ENCODE measurements around the gene KIF26B. TPM values are rescaled to one million over a fixed set of nuclear protein-coding genes. Genes with fewer than 3 reads are reported as not detected.

Gene KIF26B
- total RNA-seq, 1 experiment from 2014 or later: 14.7 TPM

- no peak for DNase-seq (ENCODE audit: low spot score)
Measured at GRCh38 chr1:245679821-245680780, 525.3 kb downstream of the KIF26B start.

DNA sequence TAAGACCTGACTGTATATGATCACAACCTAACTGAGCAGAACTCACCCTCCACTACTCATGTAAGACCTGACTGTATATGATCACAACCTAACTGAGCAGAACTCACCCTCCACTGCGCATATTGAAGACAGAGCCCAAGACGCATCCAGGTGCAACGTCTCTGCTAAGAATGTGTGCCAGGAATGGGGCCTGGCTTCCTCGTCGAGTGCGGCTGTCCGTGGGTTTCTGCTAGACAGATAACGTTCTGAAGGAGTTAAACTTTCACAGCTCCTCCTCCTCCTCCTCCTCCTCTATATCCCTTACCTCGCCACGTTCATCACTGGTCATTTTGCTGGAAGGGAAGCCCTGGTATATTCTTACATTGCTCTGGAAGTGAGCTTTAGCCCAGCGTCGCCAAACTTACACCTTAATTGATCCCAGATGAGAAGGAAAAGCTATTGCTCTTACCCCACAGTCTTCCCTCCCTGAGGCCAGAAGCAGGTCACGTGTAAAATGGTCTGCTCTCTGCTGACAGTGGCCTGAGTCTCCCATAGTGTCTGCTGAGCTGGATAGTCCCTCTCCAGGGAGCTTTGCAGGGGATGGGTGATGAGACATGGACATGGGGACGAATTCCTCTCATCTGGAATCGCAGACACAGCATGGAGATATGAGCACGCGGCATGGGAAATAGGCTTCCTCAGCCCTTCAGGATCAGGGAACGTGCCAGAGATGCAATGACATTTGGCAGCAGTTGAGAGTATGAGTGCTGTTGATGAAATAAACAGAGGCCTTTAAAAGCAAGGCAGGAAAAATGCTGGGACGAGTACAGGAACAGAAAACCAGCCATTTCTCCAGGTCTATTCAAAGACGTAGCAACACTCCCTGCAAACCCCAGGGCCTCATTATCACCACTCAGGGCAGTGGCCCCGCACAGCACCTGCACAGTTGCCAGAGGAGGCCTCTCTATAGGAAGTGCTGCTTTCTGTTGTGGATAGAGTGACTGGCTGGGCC, 528.1 kb downstream of the KIF26B start:
- DNase-seq (ENCODE audit: low spot score): no peak

- no peak for DNase-seq (ENCODE audit: low spot score)
Measured at GRCh38 chr1:245683676-245684075, 528.9 kb downstream of the KIF26B start.

DNA sequence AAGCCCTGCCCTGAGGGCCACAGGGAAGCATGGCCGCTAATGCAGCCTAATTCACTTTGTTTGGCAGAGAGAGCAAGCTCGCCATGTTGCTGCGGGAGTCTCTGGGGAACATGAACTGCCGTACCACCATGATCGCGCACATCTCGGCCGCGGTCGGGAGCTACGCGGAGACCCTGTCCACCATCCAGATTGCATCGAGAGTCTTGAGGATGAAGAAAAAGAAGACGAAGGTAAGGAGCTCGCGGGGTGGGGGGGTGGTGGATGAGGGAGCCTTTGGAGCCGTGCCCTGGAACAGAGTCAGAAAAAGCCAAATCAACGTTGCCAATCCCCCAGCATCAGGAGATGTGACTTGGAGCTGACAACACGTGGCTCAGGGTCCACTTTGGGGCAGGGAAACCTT, 529.4 kb downstream of the KIF26B start:
- no peak for DNase-seq (ENCODE audit: low spot score)

GRCh38 chr1:245684571-245684970, 529.8 kb downstream of the KIF26B start:
- no peak for DNase-seq (ENCODE audit: low spot score)

- DNase-seq (ENCODE audit: low spot score): no peak
Measured at GRCh38 chr1:245685111-245685810, 530.5 kb downstream of the KIF26B start.

DNA sequence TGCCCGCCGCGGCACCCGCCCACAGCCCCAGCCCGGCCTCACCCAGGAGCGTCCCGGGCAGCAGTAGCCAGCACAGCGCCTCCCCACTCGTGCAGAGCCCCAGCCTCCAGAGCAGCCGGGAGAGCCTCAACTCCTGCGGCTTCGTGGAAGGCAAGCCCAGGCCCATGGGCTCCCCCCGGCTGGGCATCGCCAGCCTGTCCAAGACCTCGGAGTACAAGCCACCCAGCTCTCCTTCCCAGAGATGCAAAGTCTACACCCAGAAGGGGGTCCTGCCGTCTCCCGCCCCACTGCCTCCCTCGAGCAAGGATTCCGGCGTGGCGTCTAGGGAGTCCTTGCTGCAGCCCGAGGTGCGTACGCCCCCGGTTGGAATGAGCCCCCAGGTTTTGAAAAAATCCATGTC, 531.2 kb downstream of the KIF26B start:
- DNase-seq (ENCODE audit: low spot score): no peak

DNA sequence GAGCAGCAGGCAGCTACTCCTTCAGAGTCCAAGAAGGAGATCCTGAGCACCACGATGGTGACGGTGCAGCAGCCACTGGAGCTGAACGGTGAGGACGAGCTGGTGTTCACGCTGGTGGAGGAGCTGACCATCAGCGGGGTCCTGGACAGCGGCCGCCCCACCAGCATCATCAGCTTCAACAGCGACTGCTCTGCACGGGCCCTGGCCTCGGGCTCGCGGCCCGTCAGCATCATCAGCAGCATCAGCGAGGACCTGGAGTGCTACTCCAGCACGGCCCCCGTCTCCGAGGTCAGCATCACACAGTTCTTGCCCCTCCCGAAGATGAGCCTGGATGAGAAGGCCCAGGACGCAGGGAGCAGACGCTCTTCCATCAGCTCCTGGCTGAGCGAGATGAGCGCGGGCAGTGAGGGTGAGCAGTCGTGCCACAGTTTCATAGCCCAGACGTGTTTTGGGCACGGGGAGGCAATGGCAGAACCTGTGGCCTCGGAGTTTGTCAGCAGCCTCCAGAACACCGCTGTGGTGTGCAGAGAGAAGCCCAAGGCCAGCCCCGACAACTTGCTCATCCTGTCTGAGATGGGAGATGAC, 531.8 kb downstream of the KIF26B start:
- no peak for DNase-seq (ENCODE audit: low spot score)

DNA sequence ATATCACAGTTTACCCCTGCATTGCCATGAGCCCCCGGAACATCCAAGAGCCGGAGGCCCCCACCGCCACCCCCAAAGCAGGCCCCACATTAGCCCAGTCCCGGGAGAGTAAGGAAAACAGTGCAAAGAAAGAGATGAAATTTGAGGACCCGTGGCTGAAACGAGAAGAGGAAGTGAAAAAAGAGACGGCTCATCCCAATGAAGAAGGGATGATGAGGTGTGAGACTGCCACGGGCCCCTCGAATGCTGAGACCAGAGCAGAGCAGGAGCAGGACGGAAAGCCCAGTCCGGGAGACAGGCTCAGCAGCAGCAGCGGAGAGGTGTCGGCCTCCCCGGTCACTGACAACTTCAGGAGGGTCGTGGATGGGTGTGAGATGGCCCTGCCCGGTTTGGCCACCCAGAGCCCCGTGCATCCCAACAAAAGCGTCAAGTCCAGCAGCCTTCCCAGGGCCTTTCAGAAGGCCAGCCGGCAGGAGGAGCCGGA, 532.4 kb downstream of the KIF26B start:
- no peak for DNase-seq (ENCODE audit: low spot score)

DNA sequence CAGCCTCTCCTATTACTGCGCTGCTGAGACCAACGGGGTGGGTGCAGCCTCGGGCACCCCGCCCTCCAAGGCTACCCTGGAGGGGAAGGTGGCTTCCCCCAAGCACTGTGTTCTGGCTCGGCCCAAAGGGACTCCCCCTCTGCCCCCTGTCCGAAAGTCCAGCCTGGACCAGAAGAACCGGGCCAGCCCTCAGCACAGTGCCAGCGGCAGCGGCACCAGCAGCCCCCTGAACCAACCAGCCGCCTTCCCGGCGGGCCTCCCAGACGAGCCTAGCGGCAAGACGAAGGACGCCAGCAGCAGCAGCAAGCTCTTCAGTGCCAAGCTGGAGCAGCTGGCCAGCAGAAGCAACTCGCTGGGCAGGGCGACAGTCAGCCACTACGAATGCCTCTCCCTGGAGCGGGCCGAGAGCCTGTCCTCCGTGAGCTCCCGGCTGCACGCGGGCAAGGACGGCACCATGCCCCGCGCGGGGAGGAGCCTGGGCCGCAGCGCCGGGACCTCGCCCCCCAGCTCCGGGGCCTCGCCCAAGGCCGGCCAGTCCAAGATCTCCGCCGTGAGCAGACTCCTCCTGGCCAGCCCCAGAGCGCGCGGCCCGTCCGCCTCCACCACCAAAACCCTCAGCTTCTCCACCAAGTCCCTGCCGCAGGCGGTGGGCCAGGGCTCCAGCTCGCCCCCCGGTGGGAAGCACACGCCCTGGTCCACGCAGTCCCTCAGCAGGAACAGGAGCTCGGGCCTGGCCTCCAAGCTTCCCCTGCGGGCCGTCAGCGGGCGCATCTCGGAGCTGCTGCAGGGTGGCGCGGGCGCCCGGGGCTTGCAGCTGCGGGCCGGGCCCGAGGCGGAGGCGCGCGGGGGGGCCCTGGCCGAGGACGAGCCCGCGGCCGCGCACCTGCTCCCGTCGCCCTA, 533.1 kb downstream of the KIF26B start:
- no peak for DNase-seq (ENCODE audit: low spot score)

- DNase-seq (ENCODE audit: low spot score): no peak
Measured at GRCh38 chr1:245688536-245689453, 534.0 kb downstream of the KIF26B start.

DNA sequence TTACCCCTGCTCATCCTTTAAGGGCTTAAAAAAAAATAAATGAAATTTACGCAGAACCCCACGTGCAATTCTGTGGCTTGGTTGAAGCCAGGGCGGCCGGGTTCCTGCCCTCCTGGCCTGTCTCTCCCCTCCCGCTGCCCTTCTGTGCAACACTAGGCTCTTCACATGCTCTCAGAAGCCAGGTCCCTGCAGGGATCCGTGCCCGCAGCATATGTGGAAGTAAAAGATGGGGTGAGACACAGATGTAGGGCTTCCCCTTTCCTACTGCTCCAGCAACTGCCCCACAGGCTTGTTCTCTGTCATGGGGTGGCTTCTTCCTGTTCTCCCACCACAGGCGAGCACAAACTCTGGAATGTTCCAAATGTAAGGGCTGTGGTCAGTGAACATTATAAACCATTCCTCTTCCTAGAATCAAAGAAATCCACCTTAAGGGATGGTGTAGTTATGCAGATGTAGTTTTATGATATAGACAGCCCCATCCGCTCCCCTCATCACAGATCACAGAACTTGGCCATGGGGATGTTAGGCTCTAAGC, 535.4 kb downstream of the KIF26B start:
- no peak for DNase-seq (ENCODE audit: low spot score)

DNA sequence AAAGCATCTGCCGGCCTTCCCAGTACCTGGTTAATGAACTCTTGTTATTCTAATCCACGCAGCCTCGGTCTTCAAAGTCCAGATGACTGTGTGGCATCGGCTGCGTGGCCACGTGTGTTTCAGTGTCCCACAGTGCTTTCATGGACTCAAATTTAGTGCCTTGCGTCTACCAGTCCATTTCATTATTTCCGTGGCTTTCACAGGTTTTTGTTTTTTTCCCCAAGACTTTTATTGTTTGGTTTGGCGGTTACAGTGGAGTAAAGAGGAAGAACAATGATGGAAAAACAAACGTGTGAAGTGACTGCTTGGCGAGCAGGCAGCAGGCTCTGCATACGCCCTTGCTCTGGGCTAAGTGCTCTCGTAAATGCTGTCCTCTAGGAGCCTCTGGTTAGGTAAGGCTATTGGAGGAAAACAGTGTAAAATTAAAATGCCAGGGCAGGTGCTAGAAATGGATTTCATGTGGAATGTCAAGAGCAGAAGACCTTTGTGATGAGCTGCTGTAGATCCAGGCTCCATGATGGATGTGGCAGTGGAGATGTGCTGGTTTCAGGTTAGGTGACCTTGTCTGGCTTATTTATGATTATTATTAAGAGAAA, 536.3 kb downstream of the KIF26B start:
- DNase-seq (ENCODE audit: low spot score): no peak

DNA sequence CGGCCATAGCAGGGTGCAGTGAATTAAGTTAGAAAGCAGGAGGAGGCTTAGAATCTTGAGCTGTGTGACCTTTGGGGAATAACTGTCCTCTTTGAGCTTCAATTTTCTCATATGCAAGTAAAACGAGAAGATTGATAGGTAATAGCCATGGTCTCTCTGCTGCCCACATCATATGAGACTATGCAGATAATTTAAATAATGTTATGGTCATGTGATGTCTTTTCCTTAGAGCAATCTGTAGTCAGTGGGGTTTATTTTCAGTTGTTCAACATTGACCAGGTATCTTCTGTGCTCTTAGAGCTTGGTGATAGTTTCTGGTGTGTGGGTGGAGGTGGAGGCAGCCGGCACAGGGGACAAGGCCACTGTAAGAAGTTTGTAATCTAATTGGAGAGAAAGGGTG, 537.1 kb downstream of the KIF26B start:
- DNase-seq (ENCODE audit: low spot score): no peak

- no peak for DNase-seq (ENCODE audit: low spot score)
Measured at GRCh38 chr1:245692318-245692717, 537.5 kb downstream of the KIF26B start.

- DNase-seq (ENCODE audit: low spot score): no peak
Measured at GRCh38 chr1:245693116-245693793, 538.5 kb downstream of the KIF26B start.

DNA sequence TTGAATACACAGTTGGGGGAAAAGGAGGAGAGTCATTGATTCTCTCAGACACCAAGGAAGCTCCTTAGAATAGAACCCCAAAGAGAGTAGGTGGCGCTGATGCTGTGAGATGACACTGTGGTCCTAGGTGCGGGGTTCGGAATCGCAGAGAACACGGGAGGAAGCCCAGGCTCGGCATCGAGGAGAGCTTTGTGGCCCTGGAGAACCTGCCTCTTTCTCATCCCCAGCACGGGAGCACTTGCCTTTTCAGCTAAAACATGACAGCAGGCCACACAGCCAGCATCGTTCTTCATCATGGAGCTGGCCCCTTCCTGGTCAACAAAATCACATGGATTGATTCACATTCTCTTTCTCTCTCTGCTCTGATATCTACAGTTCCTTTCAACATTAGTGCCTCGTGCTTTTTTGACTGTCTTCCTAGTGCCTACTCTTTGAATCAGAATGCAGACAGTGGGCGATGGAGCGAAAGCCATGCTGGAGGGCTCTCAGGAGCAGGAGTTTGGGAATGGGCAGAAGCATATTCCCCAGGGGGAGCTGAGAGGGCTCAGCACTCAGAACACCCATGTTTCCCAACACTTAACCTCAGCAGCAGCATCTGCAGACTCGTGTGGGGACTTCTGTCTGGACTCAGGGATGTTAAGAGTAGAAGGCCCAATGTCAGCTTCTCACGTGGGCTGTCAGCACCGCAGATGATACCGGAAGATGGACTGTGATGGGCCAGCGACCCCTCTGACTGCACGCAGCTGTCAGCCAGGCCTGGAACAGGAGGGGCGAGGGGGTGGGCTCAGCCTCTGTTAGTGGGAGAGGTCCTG, 539.4 kb downstream of the KIF26B start:
- no peak for DNase-seq (ENCODE audit: low spot score)
